ENCODE data around the gene INO80E.

INO80E gene

GRCh38 chr16:30006095-30006473, 10.0 kb downstream of the INO80E start:
- no peak for TF ChIP-seq CTCF (conservative IDR thresholded peaks at IDR 0.05; ENCODE audit: control insufficient read depth, insufficient read depth, low read depth, low read length)
- H3K4me3 ChIP-seq (ENCODE audit: control insufficient read depth, low read depth, low read length): no peak overlapping the region
- DNase-seq (ENCODE audit: low read depth): no peak

DNA sequence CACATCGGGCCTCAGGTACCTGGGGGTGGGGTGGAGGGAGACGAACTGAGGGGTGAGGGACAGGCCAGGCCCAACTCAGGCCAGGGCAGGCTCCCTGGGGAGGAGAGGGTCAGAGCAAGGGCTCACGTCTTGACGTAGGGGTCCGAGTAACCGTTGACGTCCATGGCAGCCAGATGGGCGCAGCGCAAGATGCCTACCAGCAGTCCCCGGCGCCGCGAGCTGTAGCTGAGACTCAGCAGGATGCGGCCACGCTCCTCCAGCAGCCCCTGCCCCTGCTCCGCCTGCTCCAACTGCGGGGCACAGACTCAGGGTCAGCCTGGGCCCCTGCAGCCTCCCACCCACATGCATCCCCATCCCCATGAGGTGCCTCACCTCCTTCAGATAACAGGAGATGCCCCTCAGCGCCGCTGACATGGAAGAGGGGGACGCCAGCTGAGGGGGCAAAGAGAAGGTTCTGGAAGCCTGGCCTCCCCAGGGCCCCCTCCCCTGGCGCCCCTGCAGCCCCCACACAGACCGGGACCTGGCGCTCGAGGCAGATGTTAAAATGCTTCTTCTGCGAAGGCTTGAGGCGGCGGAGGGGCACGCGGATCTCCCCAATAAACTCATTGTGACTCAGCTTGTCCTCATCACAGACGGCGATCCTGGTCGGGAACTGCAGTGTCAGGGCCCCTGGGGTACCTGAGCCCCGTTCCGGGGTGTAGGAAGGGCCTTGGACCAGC, 10.8 kb downstream of the INO80E start:
- no peak for DNase-seq (ENCODE audit: low read depth)
- no peak for TF ChIP-seq CTCF (conservative IDR thresholded peaks at IDR 0.05; ENCODE audit: control insufficient read depth, insufficient read depth, low read depth, low read length)
- H3K4me3 ChIP-seq (ENCODE audit: control insufficient read depth, low read depth, low read length): no peak overlapping the region

- no peak for TF ChIP-seq CTCF (conservative IDR thresholded peaks at IDR 0.05; ENCODE audit: control insufficient read depth, insufficient read depth, low read depth, low read length)
- DNase-seq (ENCODE audit: low read depth): no peak
- H3K4me3 ChIP-seq (ENCODE audit: control insufficient read depth, low read depth, low read length): no peak overlapping the region
These were observed 11.4 kb downstream of the INO80E start for GRCh38 chr16:30007378-30007895.

DNA sequence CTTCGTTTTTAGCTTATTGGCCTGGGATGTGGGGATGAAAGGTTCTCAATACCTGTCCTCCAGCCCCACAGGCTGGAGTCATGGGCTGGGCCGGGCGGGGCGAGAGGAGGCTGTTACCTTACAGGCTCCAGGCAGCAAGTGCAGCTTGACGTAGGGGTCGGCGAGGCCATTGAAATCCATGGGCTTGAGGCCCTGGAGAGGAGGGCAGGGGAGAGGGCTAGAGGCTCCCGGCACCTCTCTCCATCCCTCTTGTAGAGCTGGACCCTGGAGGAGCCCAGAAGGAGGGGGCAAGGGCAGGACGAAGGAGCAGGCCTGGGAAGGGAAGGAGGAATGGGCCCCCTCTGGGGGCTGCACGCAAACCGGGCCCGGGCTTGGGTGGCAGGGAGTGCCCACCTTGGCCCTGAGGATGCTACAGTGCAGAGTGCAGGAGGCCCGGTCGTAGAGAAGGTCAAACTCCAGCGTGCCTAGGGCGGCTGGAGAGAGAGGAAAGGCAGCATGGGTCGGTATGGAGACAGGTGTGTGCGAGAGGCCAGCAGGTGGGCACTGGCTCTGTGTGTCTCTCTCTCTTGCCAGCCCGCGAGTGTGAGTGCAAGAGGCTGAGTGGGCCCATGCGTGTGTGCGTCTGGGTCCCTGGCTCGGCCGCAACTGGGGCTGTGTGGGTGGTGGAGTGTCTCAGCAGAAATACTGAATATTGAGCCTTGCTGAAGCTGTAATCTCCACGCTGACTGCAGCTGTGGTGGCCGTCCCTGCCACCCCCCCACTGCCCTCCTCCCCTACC, 13.2 kb downstream of the INO80E start:
- no peak overlapping the region for H3K4me3 ChIP-seq (ENCODE audit: control insufficient read depth, low read depth, low read length)
- TF ChIP-seq CTCF (conservative IDR thresholded peaks at IDR 0.05; ENCODE audit: control insufficient read depth, insufficient read depth, low read depth, low read length): no peak
- no peak for DNase-seq (ENCODE audit: low read depth)

- DNase-seq (ENCODE audit: low read depth): no peak
- no peak for TF ChIP-seq CTCF (conservative IDR thresholded peaks at IDR 0.05; ENCODE audit: control insufficient read depth, insufficient read depth, low read depth, low read length)
- H3K4me3 ChIP-seq (ENCODE audit: control insufficient read depth, low read depth, low read length): no peak overlapping the region
These were observed 14.2 kb downstream of the INO80E start for GRCh38 chr16:30009990-30010843.
